Fibroblast of lung (primary cell): Measurements from ENCODE around the gene PTPN13.

Experiments
- CTCF ChIP-seq, 2 donors: IDR thresholded peaks in 1 of 2; conservative IDR thresholded peaks in 1 of 2; 1 replicate in 1 of 2; 2 replicates in 1 of 2; pipeline ENCODE4 v1.5.1; 2011 to 2012; ENCODE audit warnings: low read length in 2 of 2, control low read depth in 1 of 2, inconsistent platforms in 1 of 2, low read depth in 1 of 2, mild to moderate bottlenecking in 1 of 2
- EZH2 ChIP-seq: IDR thresholded peaks from 2 replicates; pipeline ENCODE4 v1.5.1; 2012; ENCODE audit warnings: low read length, control low read depth, mild to moderate bottlenecking; ENCODE audit errors: missing control alignments

GRCh38 chr4:86652332-86652932, 58.3 kb downstream of the PTPN13 start:
- TF ChIP-seq CTCF (conservative IDR thresholded peaks at IDR 0.05 in 1 of 2, IDR thresholded peaks at IDR 0.05 in 1 of 2; ENCODE audit: low read depth in 1 of 2, low read length in 2 of 2) (no peak), EZH2 (no peak)
